Right cardiac atrium (tissue), 5 donors: ENCODE measurements around the gene PLK4. TPM values are rescaled to one million over a fixed set of nuclear protein-coding genes. Genes with fewer than 3 reads are reported as not detected.
A peak's percentile ranks its signal among the peaks of the same experiment; 100 is the strongest.
"Not testable (repeated sequence)": the region's sequence is repeated elsewhere in the genome, so short reads cannot be mapped to it uniquely, and the experiment has no call there.

Experiments
- ATAC-seq, 2 donors: fragments of 200-7000 bp; cut with Tn5 transposase; one replicate each; pipeline versions ENCODE4 v1.8.0 to v1.9.1; 2020; ENCODE audit warnings: moderate library complexity in 2 of 2, mild to moderate bottlenecking in 1 of 2
- DNase-seq, 3 donors: peaks; one replicate each; pipeline ENCODE4 v3.0.0-alpha.2; 2020
- H3K27ac ChIP-seq: one replicate; pipeline ENCODE4 v1.5.1; 2013; ENCODE audit warnings: mild to moderate bottlenecking, low read length, control low read depth, moderate library complexity
- H3K27me3 ChIP-seq: one replicate; pipeline ENCODE4 v1.6.1; 2013; ENCODE audit not compliant: control insufficient read depth, insufficient read depth
- H3K4me1 ChIP-seq: one replicate; pipeline ENCODE4 v1.6.1; 2013; ENCODE audit warnings: low read length; ENCODE audit not compliant: control insufficient read depth, insufficient read depth
- H3K4me3 ChIP-seq: one replicate; pipeline ENCODE4 v1.5.1; 2013; ENCODE audit warnings: low read length, control low read depth
- H3K9me3 ChIP-seq: one replicate; pipeline ENCODE4 v1.6.1; 2013; ENCODE audit warnings: low read length; ENCODE audit not compliant: control insufficient read depth
- WGBS: extraction: QIAGEN DNeasy Blood & Tissue Kit; methylation state at CpG from one replicate; pipeline ENCODE4 v1.1.7; 2013; 5-methylcytosine and 5-hydroxymethylcytosine counted together
- intact Hi-C, 4 donors: fragments of 100-400 bp; cut with DNase I; formaldehyde crosslinking; loops; one replicate each; pipeline versions ENCODE4 v1.11.0 to v1.14.0; 2022 to 2023
- polyA plus RNA-seq: library from polyadenylated mRNA; stranded (reverse); fragments of 200-250 nt; gene quantifications from one replicate; pipeline ENCODE4 v1.2.3, GENCODE V29; 2013
- total RNA-seq, 4 donors: library from RNA; stranded (reverse); fragmentation: NEBNext Ultra II Directional; extraction: Animal tissue kit (Norgen Biotek cat#: 25700); gene quantifications; one replicate each; pipeline ENCODE4 v1.2.1, GENCODE V29; 2021
- donor health status: healthy with polysubstance abuse.
- donor health status: DM: no; HTN: yes; CAD: no.
- donor health status: DM: no; HTN: no; CAD: no.
- donor health status: DM: no; HTN: yes; CAD: no; lungs with severe emphysema.
- donor health status: DM: yes; HTN: yes; CAD: no.

PLK4 gene
- total and polyA plus RNA-seq, 5 donors = 0.37 to 1.1 (median 0.52) TPM

DNA sequence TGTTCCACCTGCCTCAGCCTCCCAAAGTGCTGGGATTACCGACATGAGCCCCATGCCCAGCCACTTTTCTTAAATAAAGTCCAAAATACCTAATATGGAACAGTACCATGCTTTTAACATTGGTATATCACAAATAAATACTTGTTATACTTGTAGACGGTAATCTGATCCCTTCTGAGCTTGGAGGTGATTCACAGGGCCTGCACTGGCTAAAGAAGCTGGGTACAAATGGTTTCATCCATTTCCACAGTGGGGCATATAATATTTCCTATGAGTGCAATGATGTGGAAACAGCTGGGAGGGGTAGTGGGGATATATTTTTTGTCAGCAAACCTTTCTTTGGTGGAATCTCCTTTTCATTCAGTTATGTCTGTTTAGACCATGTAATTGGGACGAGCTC lies 35.8 kb downstream of the PLK4 start:
- ATAC-seq (no peak), DNase-seq (no peak)
- 95% methylated on average over 3 of the region's 3 CpGs for WGBS
- intact Hi-C loops = no loop called here
- Histone ChIP-seq H3K4me3 (no peak overlapping the region), H3K4me1 (no peaks in the 10 kb centered on the region), H3K9me3 (no peaks in the 10 kb centered on the region), H3K27me3 (no peaks in the 10 kb centered on the region), H3K27ac (no peak overlapping the region)

GRCh38 chr4:127917151-127917550 lies 36.5 kb downstream of the PLK4 start:
- Histone ChIP-seq H3K27me3 (no peaks in the 10 kb centered on the region), H3K4me1 (no peaks in the 10 kb centered on the region), H3K27ac (no peak overlapping the region), H3K4me3 (no peak overlapping the region), H3K9me3 (no peaks in the 10 kb centered on the region)
- peak in 1 of 2 donors; percentile 56 for ATAC-seq
- no peak for DNase-seq
- intact Hi-C loops = no loop called here

GRCh38 chr4:127920521-127920920 lies 39.8 kb downstream of the PLK4 start:
- intact Hi-C loops = no loop called here
- Histone ChIP-seq H3K27me3 (no peaks in the 10 kb centered on the region), H3K4me3 (no peak overlapping the region), H3K9me3 (no peaks in the 10 kb centered on the region), H3K4me1 (no peaks in the 10 kb centered on the region), H3K27ac (no peak overlapping the region)
- WGBS = 80% methylated on average over 3 of the region's 3 CpGs
- ATAC-seq = no peak
- DNase-seq = peak in 2 of 3 donors; percentile 15 to 40

GRCh38 chr4:127922226-127922625 lies 41.5 kb downstream of the PLK4 start:
- H3K4me1 ChIP-seq = no peaks in the 10 kb centered on the region
- no peaks in the 10 kb centered on the region for H3K27me3 ChIP-seq
- no peaks in the 10 kb centered on the region for H3K9me3 ChIP-seq
- no peak for DNase-seq
- 98% methylated on average over 2 of the region's 2 CpGs for WGBS
- ATAC-seq = no peak
- no peak overlapping the region for H3K27ac ChIP-seq
- intact Hi-C loops = no loop called here
- no peak overlapping the region for H3K4me3 ChIP-seq

DNA sequence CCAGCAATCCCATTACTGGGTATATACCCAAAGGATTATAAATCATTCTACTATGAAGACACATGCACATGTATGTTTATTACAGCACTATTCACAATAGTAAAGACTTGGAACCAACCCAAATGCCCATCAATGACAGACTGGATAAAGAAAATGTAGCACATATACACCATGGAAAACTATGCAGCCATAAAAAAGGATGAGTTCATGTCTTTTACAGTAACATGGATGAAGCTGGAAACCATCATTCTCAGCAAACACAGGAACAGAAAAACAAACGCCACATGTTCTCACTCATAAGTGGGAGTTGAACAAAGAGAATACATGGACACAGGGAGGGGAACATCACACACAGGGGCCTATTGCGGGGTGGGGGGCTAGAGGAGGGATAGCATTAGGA lies 45.0 kb downstream of the PLK4 start:
- H3K4me3 ChIP-seq, intact Hi-C loops, H3K4me1 ChIP-seq, ATAC-seq, H3K27ac ChIP-seq, H3K9me3 ChIP-seq, H3K27me3 ChIP-seq, DNase-seq: not testable (repeated sequence)
- WGBS = 96% methylated on average over 2 of the region's 2 CpGs

DNA sequence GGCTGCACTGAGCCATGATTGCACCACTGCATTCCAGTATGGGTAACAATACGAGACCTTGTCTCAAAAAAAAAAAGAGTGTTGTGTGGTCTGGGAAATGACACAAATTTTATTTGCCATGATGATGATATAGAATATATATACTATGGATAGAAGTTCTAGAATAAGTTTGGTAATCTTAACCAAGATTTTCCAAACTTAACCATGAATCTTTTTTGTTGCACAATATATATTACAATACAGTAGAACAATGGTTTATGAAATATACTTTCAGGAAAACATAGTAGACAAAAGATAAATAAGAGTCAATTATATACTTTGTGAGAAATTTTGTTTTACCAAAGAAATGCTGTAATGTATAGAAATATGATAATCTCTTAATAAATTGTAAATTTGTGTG lies 49.5 kb downstream of the PLK4 start:
- no peak for DNase-seq
- WGBS = 92% methylated on average over 1 of the region's 1 CpG
- H3K4me3 ChIP-seq = no peak overlapping the region
- no peak overlapping the region for H3K27ac ChIP-seq
- intact Hi-C loops = no loop called here
- H3K27me3 ChIP-seq = no peaks in the 10 kb centered on the region
- H3K9me3 ChIP-seq = no peaks in the 10 kb centered on the region
- no peak for ATAC-seq
- H3K4me1 ChIP-seq = no peaks in the 10 kb centered on the region

DNA sequence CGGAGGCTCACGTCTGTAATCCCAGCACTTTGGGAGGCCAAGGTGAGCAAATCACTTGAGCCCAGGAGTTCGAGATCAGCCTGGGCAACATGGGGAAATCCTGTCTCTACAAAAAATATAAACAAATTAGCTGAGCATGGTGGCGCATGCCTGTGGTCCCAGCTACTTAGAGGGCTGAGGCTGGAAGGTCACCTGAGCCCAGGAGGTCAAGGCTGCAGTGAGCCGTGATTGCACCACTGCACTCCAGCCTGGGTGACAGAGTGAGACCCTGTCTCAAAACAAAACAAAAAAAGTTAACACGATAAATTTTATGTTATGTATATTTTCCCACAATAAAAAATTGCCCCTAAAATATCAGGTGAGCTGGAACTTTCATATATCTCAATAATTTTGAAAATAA lies 51.1 kb downstream of the PLK4 start:
- H3K4me3 ChIP-seq, DNase-seq, H3K27me3 ChIP-seq, H3K9me3 ChIP-seq, H3K27ac ChIP-seq, H3K4me1 ChIP-seq, ATAC-seq, intact Hi-C loops: not testable (repeated sequence)
- WGBS = 91% methylated on average over 6 of the region's 6 CpGs

DNA sequence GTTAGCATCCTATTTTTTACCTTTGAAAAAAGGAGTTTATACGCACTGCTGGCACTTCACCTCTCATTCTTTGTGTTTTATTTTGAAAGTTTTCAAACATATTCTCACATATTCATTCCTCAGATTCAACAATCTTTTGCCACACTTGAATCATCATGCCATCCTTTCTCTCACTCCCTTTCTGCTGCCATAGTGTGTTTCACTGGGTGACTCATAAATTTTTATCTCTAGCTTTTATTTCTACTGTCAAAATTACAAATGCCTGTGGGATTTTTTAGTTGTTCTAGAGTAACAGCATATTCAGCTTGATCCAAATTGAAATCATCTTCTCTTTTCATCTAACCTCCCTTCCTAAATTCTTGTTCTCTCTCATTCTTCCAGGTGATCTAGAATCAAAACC lies 56.3 kb downstream of the PLK4 start:
- H3K4me1 ChIP-seq = no peaks in the 10 kb centered on the region
- 99% methylated on average over 1 of the region's 1 CpG for WGBS
- intact Hi-C loops = no loop called here
- ATAC-seq (no peak), DNase-seq (no peak)
- no peak overlapping the region for H3K27ac ChIP-seq
- H3K9me3 ChIP-seq = no peaks in the 10 kb centered on the region
- no peaks in the 10 kb centered on the region for H3K27me3 ChIP-seq
- no peak overlapping the region for H3K4me3 ChIP-seq

Other genes starting within 250 kb of the PLK4 start
- 1 to 10 TPM; 5.7 to 7.6 (median 6.3) TPM for gene INTU, start 247.9 kb upstream of the PLK4 start, total RNA-seq
- gene INTU, start 247.9 kb upstream of the PLK4 start, polyA plus RNA-seq = 4.4 TPM
- gene SLC25A31, start 150.5 kb upstream of the PLK4 start, total RNA-seq = not detected
- gene SLC25A31, start 150.5 kb upstream of the PLK4 start, polyA plus RNA-seq = not detected
- 10 to 100 TPM in 2 of 4 donors, 1 to 10 TPM in 2; 5.9 to 12.4 (median 9.7) TPM for gene HSPA4L, start 98.6 kb upstream of the PLK4 start, total RNA-seq
- gene HSPA4L, start 98.6 kb upstream of the PLK4 start, polyA plus RNA-seq = 2.1 TPM
- gene MFSD8, start 84.3 kb downstream of the PLK4 start, total RNA-seq = 10 to 100 TPM in 3 of 4 donors, 1 to 10 TPM in 1; 9.7 to 12.2 (median 10.8) TPM
- gene MFSD8, start 84.3 kb downstream of the PLK4 start, polyA plus RNA-seq = 5.9 TPM
- 10 to 100 TPM in 2 of 4 donors, 1 to 10 TPM in 2; 8.5 to 10.4 (median 9.4) TPM for gene ABHD18, start 84.5 kb downstream of the PLK4 start, total RNA-seq
- gene ABHD18, start 84.5 kb downstream of the PLK4 start, polyA plus RNA-seq = 4.1 TPM
- 10 to 100 TPM; 11.1 to 15.8 (median 12.5) TPM for gene LARP1B, start 180.4 kb downstream of the PLK4 start, total RNA-seq
- gene LARP1B, start 180.4 kb downstream of the PLK4 start, polyA plus RNA-seq = 7.4 TPM